ENCODE measurements around the gene LARP4B. TPM values are rescaled to one million over a fixed set of nuclear protein-coding genes. Genes with fewer than 3 reads are reported as not detected.

Gene LARP4B
- 20.7 and 22.0 TPM in 2 replicates for total RNA-seq

DNA sequence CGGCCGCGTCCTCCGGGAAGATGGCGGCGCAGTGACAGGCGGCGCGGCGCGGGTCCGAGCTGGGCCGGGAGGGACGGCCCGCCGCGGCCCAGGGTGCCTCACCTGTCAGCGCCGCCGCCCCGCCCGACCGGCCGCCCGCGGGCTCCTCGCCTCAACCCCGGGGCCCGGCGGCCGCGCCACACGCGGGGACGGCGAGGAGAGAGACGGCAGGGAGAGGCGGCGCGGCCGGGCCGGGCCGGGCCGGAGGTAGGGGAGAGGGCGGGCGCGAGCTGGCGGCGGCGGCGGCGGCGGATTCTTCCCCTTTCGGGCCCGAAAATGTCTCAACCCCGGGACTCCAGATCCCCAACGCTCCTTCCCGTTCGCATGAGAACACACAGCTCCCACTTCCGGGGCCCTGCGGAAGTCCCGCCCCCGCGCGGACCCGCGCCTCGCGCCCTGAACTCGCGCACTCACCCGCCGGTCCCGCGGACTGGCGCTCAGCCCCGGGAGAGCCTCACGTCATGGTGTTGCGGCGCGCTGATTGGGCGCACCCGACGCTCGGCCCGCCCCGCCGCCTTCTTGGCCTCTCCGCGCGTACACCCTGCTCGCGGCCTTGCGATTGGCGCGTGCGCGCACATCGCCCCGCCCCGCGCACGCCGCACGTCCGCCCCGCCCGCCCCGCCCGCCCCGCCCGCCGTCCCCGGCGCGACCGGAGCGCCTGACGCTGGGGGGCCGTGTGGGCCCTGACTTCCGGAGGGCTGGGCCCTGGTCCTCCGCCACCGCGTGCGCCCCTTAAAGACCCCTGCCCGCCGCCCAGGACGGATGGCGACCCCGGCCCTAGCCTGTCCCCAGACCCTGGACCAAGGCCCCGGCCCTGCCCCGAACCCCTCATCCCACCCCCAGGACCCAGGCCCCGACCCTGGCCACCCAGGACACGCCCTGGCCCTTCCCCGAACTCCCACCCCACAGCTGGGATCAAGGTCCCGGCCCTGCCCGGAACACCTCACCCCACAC is at the start of gene LARP4B:
Gene LARP4B (minus strand): TSS at position 380 of the 993 bp plus-strand sequence. CDS start 45,984 bp downstream, outside the sequence.

Other genes with a start within 250 kb of the LARP4B start
- gene DIP2C, start 242.0 kb downstream of the LARP4B start, total RNA-seq = 10.2 and 12.3 TPM in 2 replicates
- gene GTPBP4, start 56.7 kb upstream of the LARP4B start, total RNA-seq = 18.0 and 19.6 TPM in 2 replicates
- gene IDI2, start 94.2 kb upstream of the LARP4B start, total RNA-seq = not detected in 2 replicates
- 71.0 and 109 TPM in 2 replicates for gene IDI1, start 117.4 kb upstream of the LARP4B start, total RNA-seq
- gene WDR37, start 124.7 kb upstream of the LARP4B start, total RNA-seq = 12.4 and 13.4 TPM in 2 replicates

Data from pericardium fibroblast (primary cell).